Skeletal muscle cell (primary cell): ENCODE measurements around the gene FAM81B.

ENCODE experiments used
- DNase-seq: peaks from one replicate; pipeline ENCODE4 v3.0.0-alpha.2; 2010; ENCODE audit warnings: low read depth
- H3K4me3 ChIP-seq: 2 replicates; pipeline ENCODE4 v1.5.1; 2011; ENCODE audit warnings: low read depth, mild to moderate bottlenecking, control low read depth, low read length, moderate library complexity

FAM81B gene

GRCh38 chr5:95448789-95449188 is 57.6 kb downstream of the FAM81B start:
- H3K4me3 ChIP-seq, result no peak overlapping the region
- no peak for DNase-seq

- DNase-seq, result no peak
- no peak overlapping the region for H3K4me3 ChIP-seq
Measured at GRCh38 chr5:95449460-95449859, 58.3 kb downstream of the FAM81B start.

- no peak for DNase-seq
Measured at GRCh38 chr5:95454536-95454935, 63.4 kb downstream of the FAM81B start.

GRCh38 chr5:95460665-95461064 is 69.5 kb downstream of the FAM81B start:
- H3K4me3 ChIP-seq, result no peak overlapping the region
- DNase-seq, result no peak

More at GRCh38 chr5:95454536-95454935, 63.4 kb downstream of the FAM81B start:
- no peak overlapping the region for H3K4me3 ChIP-seq

- no peak for DNase-seq
- no peak overlapping the region for H3K4me3 ChIP-seq
Measured at GRCh38 chr5:95471487-95471886, 80.3 kb downstream of the FAM81B start.

GRCh38 chr5:95471942-95472341 is 80.8 kb downstream of the FAM81B start:
- DNase-seq, result peak; percentile 12
- no peak overlapping the region for H3K4me3 ChIP-seq

- DNase-seq, result no peak
- no peak overlapping the region for H3K4me3 ChIP-seq
Measured at GRCh38 chr5:95484421-95484820, 93.3 kb downstream of the FAM81B start.

- H3K4me3 ChIP-seq, result no peak overlapping the region
- no peak for DNase-seq
Measured at GRCh38 chr5:95486191-95486590, 95.0 kb downstream of the FAM81B start.

GRCh38 chr5:95487880-95488279 is 96.7 kb downstream of the FAM81B start:
- no peak for DNase-seq
- H3K4me3 ChIP-seq, result no peak overlapping the region
